Epithelial cell of prostate (primary cell): ENCODE data around the gene GORASP1.

ENCODE experiments used
- DNase-seq: peaks from one replicate; pipeline ENCODE4 v3.0.0-alpha.2; 2011; ENCODE audit warnings: low read depth, low spot score
- H3K27ac ChIP-seq: fragments of 450-650 bp; 2 replicates; pipeline ENCODE4 v1.5.1; 2017; ENCODE audit warnings: mild to moderate bottlenecking

Gene GORASP1

GRCh38 chr3:39127269-39127907 lies 20.0 kb upstream of the GORASP1 start:
- no peak for DNase-seq
- no peak overlapping the region for H3K27ac ChIP-seq

GRCh38 chr3:39126532-39127071 lies 19.2 kb upstream of the GORASP1 start:
- no peak overlapping the region for H3K27ac ChIP-seq
- DNase-seq = no peak

- DNase-seq = no peak
- H3K27ac ChIP-seq = no peak overlapping the region
Measured at GRCh38 chr3:39125841-39126500, 18.5 kb upstream of the GORASP1 start.

- H3K27ac ChIP-seq = no peak overlapping the region
- no peak for DNase-seq
Measured at GRCh38 chr3:39124876-39125840, 17.7 kb upstream of the GORASP1 start.

- no peak overlapping the region for H3K27ac ChIP-seq
- no peak for DNase-seq
Measured at GRCh38 chr3:39122813-39123212, 15.4 kb upstream of the GORASP1 start.

GRCh38 chr3:39121621-39122020 lies 14.2 kb upstream of the GORASP1 start:
- no peak overlapping the region for H3K27ac ChIP-seq
- DNase-seq = no peak

- no peak for DNase-seq
- no peak overlapping the region for H3K27ac ChIP-seq
Measured at GRCh38 chr3:39118931-39119660, 11.7 kb upstream of the GORASP1 start.

- H3K27ac ChIP-seq = no peak overlapping the region
- DNase-seq = no peak
Measured at GRCh38 chr3:39118079-39118478, 10.7 kb upstream of the GORASP1 start.

- H3K27ac ChIP-seq = no peak overlapping the region
- DNase-seq = no peak
Measured at GRCh38 chr3:39115870-39116269, 8.4 kb upstream of the GORASP1 start.

- DNase-seq = no peak
- H3K27ac ChIP-seq = no peak overlapping the region
Measured at GRCh38 chr3:39114456-39114855, 7.0 kb upstream of the GORASP1 start.

GRCh38 chr3:39113291-39113690 lies 5.9 kb upstream of the GORASP1 start:
- H3K27ac ChIP-seq = no peak overlapping the region
- no peak for DNase-seq

GRCh38 chr3:39112535-39112934 lies 5.1 kb upstream of the GORASP1 start:
- DNase-seq = no peak
- no peak overlapping the region for H3K27ac ChIP-seq

GRCh38 chr3:39112113-39112512 lies 4.7 kb upstream of the GORASP1 start:
- no peak overlapping the region for H3K27ac ChIP-seq
- no peak for DNase-seq

GRCh38 chr3:39110041-39110639 lies 2.7 kb upstream of the GORASP1 start:
- DNase-seq = no peak
- no peak overlapping the region for H3K27ac ChIP-seq

- DNase-seq = no peak
Measured at GRCh38 chr3:39109086-39109485, 1.7 kb upstream of the GORASP1 start.

GRCh38 chr3:39108200-39108710 lies 828 bp upstream of the GORASP1 start:
- no peak for DNase-seq
- no peak overlapping the region for H3K27ac ChIP-seq

More at GRCh38 chr3:39109086-39109485, 1.7 kb upstream of the GORASP1 start:
- no peak overlapping the region for H3K27ac ChIP-seq

GRCh38 chr3:39106851-39107387 lies 508 bp downstream of the GORASP1 start:
- DNase-seq = no peak
- H3K27ac ChIP-seq = peak overlapping the region; percentile 61

GRCh38 chr3:39106281-39106811 lies 1.1 kb downstream of the GORASP1 start:
- peak overlapping the region; percentile 61 for H3K27ac ChIP-seq
- DNase-seq = no peak

GRCh38 chr3:39105687-39106063 lies 1.8 kb downstream of the GORASP1 start:
- DNase-seq = no peak
- no peak overlapping the region for H3K27ac ChIP-seq
